Gastroesophageal sphincter (tissue), 4 donors: ENCODE results near the gene SIDT1. TPM values are rescaled to one million over a fixed set of nuclear protein-coding genes. Genes with fewer than 3 reads are reported as not detected.

Source experiments
- ATAC-seq: fragments of 150-250 bp; one replicate; pipeline ENCODE4 v1.9.1; 2016; ENCODE audit warnings: mild to moderate bottlenecking, moderate library complexity
- H3K27ac ChIP-seq, 4 donors: fragments of 200-600 bp; sonication (generic) in 3 of 4; 1 replicate in 3 of 4; 2 replicates in 1 of 4; pipeline ENCODE4 v1.5.1; 2016 to 2019
- H3K27me3 ChIP-seq: fragments of 200-600 bp; sonication (generic); one replicate; pipeline ENCODE4 v1.5.1; 2019
- H3K36me3 ChIP-seq, 2 donors: fragments of 200-600 bp; sonication (generic); one replicate each; pipeline ENCODE4 v1.5.1; 2019; ENCODE audit warnings: control low read depth in 1 of 2
- H3K4me1 ChIP-seq, 3 donors: fragments of 200-600 bp; sonication (generic); 1 replicate in 2 of 3; 2 replicates in 1 of 3; pipeline ENCODE4 v1.5.1; 2016 to 2019; ENCODE audit warnings: control low read depth in 2 of 3
- H3K4me3 ChIP-seq, 2 donors: fragments of 200-600 bp; sonication (generic); one replicate each; pipeline ENCODE4 v1.5.1; 2019; ENCODE audit warnings: mild to moderate bottlenecking in 1 of 2, moderate library complexity in 1 of 2
- H3K9me3 ChIP-seq, 3 donors: fragments of 200-600 bp; sonication (generic); one replicate each; pipeline ENCODE4 v1.5.1; 2017 to 2019; ENCODE audit warnings: control low read depth in 2 of 3
- EP300 ChIP-seq: sonication (generic); formaldehyde crosslinking; IDR thresholded peaks from one replicate; pipeline ENCODE4 v1.6.1; 2017; ENCODE audit warnings: antibody characterized with exemption, mild to moderate bottlenecking
- POLR2A ChIP-seq, 2 donors: fragments of 450-650 bp; IDR thresholded peaks; one replicate each; pipeline ENCODE4 v1.6.1; 2017; ENCODE audit warnings: antibody characterized with exemption in 2 of 2, mild to moderate bottlenecking in 2 of 2, moderate library complexity in 1 of 2
- POLR2AphosphoS5 ChIP-seq: sonication (generic); formaldehyde crosslinking; IDR thresholded peaks from one replicate; pipeline ENCODE4 v1.6.1; 2017; ENCODE audit warnings: antibody characterized with exemption
- WGBS, 2 donors: methylation state at CpG; one replicate each; pipeline ENCODE4 v1.1.5; 2018; ENCODE audit warnings: low coverage in 1 of 2; 5-methylcytosine and 5-hydroxymethylcytosine counted together
- total RNA-seq, 4 donors: library from RNA; depleted of rRNA; stranded (reverse); fragments of >200 nt; gene quantifications; one replicate each; pipeline ENCODE4 v1.1.0, GENCODE V29; 2016
- TF ChIP-seq, protein P1 (sequence below), 4 experiments: fragments of 200-600 bp in 2 of 4; fragments of 450-650 bp in 2 of 4; sonication (generic) in 1 of 4; IDR thresholded peaks; one replicate each; pipeline ENCODE4 v1.5.1; 2017 to 2019; ENCODE audit warnings: antibody characterized with exemption in 4 of 4, mild to moderate bottlenecking in 2 of 4, moderate library complexity in 2 of 4

The SIDT1 gene
- total RNA-seq, 4 donors from 2014 or later = 0.15 to 0.99 (median 0.86) TPM

DNA sequence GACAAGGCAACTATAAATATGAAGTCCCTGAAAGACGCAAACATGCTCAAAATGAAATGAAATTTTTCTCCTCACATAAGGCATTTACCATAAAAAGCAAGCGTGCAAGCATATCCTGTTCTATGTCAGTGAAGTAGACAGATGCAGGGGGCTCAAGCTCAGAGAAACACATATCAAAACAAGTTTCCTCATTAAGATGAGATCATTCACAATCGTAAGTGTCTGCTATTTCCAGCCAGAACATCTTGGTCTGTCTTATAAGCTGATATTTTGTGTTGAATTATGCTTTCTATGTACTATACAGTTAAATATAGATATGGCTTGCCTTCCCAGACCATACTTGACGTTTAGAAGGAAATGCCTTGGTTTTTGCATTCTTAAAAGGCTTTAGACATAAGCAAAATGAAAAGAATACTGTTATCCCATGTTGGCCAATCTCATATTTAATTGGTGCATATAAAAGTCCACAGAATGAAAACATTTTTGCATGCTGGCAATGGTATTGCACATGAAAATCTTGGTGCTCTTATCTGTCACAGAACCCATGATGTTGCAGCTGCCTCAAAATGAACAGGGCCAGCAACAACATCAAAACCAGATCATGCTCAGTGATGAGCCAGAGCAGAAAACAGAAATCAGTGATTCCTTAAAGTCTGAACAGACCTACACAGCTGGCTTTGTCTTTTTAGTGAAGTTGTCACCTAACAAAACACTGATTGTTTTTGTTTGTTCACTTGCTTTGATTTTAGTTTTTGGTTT is 65.4 kb downstream of the SIDT1 start:
- Histone ChIP-seq H3K4me3 (no peak overlapping the region), H3K27ac (no peak overlapping the region), H3K36me3 (no peaks in the 10 kb centered on the region), H3K27me3 (no peaks in the 10 kb centered on the region), H3K4me1 (no peaks in the 10 kb centered on the region), H3K9me3 (no peaks in the 10 kb centered on the region)
- no peak for ATAC-seq
- TF ChIP-seq, protein P1, sequence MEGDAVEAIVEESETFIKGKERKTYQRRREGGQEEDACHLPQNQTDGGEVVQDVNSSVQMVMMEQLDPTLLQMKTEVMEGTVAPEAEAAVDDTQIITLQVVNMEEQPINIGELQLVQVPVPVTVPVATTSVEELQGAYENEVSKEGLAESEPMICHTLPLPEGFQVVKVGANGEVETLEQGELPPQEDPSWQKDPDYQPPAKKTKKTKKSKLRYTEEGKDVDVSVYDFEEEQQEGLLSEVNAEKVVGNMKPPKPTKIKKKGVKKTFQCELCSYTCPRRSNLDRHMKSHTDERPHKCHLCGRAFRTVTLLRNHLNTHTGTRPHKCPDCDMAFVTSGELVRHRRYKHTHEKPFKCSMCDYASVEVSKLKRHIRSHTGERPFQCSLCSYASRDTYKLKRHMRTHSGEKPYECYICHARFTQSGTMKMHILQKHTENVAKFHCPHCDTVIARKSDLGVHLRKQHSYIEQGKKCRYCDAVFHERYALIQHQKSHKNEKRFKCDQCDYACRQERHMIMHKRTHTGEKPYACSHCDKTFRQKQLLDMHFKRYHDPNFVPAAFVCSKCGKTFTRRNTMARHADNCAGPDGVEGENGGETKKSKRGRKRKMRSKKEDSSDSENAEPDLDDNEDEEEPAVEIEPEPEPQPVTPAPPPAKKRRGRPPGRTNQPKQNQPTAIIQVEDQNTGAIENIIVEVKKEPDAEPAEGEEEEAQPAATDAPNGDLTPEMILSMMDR (IDR thresholded peaks at IDR 0.05) = no peak
- no peak for TF ChIP-seq POLR2A (IDR thresholded peaks at IDR 0.05)
- TF ChIP-seq EP300 = no peak
- no peak for TF ChIP-seq POLR2AphosphoS5
- WGBS, 2 donors = 25 to 38% methylated on average over 4 of the region's 4 CpGs

DNA sequence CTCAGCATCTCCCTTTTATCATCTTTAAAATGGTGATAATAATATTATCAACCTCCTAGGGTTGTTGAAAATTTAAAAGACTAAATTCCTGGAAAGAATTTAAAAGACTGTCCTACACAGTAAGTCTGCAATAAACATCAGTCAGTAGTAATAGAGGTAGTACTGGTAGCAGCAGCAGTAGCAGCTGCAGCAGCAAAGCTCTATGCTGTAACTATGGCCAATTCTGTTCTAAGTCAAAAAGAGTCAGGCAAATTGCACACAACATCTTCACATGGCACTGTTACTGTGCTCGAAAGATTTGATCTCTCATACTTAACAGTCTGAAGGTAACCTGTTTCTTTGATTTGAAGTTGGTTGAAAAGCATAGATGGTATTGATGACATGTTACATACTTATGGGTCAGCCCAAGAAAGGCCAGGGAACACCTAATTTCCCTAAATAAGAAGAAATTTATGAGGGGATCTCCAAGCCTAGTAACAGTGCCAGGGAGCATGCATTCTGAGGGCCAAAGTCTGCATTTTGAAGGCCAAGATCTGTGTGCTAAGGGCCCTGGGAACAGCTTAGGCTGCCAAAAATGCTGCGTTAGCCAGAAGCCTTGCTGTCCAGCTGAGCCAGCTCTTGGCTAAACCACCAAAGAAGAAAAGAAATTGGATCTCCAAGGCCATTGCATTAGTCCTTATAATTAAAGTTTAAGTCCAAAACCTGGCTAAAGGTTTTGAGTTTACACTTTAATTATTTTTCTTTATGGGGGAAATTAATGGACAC is 68.2 kb downstream of the SIDT1 start:
- H3K36me3 ChIP-seq = no peaks in the 10 kb centered on the region
- 79 to 82% methylated on average over 2 of the region's 2 CpGs for WGBS, 2 donors
- no peaks in the 10 kb centered on the region for H3K9me3 ChIP-seq
- no peak overlapping the region for H3K27ac ChIP-seq
- no peaks in the 10 kb centered on the region for H3K4me1 ChIP-seq
- no peaks in the 10 kb centered on the region for H3K27me3 ChIP-seq
- no peak for ATAC-seq
- no peak for TF ChIP-seq EP300
- no peak for TF ChIP-seq POLR2A (IDR thresholded peaks at IDR 0.05)
- no peak for TF ChIP-seq POLR2AphosphoS5
- TF ChIP-seq, protein P1 (IDR thresholded peaks at IDR 0.05) = no peak
- H3K4me3 ChIP-seq = no peak overlapping the region

DNA sequence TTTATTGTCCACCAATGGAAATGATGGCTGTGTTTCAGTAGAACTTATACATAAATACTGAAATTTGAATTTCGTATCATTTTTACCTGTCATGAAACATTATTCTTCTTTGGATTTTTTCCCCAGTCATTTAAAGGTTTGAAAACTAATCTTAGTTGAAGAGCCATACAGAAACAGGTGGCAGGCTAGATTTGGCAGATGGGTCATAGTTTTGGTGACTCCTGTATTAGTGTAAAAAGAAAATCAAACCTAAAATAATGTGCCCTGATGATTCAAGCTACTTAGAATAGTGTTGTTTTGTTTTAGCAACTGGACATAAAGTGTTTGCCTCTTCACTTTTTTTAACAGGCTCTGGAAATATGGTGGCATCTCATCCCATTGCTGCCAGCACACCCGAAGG is 68.9 kb downstream of the SIDT1 start:
- Histone ChIP-seq H3K27ac (no peak overlapping the region), H3K4me1 (no peaks in the 10 kb centered on the region), H3K9me3 (no peaks in the 10 kb centered on the region), H3K27me3 (no peaks in the 10 kb centered on the region), H3K4me3 (no peak overlapping the region), H3K36me3 (no peaks in the 10 kb centered on the region)
- 87 to 92% methylated on average over 2 of the region's 2 CpGs for WGBS, 2 donors
- TF ChIP-seq POLR2AphosphoS5 (no peak), EP300 (no peak), POLR2A (IDR thresholded peaks at IDR 0.05) (no peak)
- TF ChIP-seq, protein P1 (IDR thresholded peaks at IDR 0.05) = no peak
- no peak for ATAC-seq

DNA sequence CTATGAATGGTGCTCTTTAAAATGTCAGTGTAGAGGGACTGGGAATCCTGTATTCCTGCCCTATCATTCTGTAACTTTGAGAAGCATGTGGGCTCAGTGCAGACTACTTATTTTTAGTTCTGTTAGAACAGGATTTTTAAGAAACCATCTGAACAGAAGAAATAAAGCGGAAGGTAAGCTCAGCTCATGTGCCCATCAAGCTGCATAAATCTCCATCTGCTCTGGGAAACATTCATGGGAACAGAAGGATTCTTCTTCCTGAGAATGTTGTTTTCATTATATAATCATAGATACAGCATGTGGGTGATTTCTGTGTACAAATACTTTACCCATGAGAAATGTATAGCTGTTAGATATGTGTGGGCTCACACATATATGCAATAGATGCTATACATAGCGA is 69.9 kb downstream of the SIDT1 start:
- ATAC-seq = no peak
- TF ChIP-seq POLR2A (IDR thresholded peaks at IDR 0.05) (no peak), EP300 (no peak), POLR2AphosphoS5 (no peak)
- TF ChIP-seq, protein P1 (IDR thresholded peaks at IDR 0.05) = no peak

DNA sequence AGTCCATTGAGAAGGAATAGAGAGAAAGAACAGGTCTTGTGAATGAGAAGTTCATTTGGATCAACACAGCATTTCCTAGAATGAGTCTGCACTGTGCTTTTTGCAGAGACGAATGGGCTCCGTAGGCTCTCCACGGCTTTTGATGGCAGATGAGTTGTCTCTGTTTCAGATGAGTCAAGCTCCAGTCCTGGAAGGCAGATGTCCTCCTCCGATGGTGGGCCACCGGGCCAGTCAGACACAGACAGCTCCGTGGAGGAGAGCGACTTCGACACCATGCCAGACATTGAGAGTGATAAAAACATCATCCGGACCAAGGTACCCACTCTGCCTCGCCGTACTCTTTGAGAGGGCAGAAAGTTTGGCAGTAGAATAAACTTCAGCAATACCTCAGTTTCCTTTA is 70.5 kb downstream of the SIDT1 start:
- ATAC-seq = no peak
- H3K27me3 ChIP-seq = no peaks in the 10 kb centered on the region
- no peak overlapping the region for H3K4me3 ChIP-seq
- no peaks in the 10 kb centered on the region for H3K4me1 ChIP-seq
- H3K9me3 ChIP-seq = no peaks in the 10 kb centered on the region
- WGBS, 2 donors = 92% methylated on average over 6 to 11 of the region's 11 CpGs
- no peaks in the 10 kb centered on the region for H3K36me3 ChIP-seq
- TF ChIP-seq POLR2A (IDR thresholded peaks at IDR 0.05) = no peak
- TF ChIP-seq POLR2AphosphoS5 = no peak
- TF ChIP-seq, protein P1 (IDR thresholded peaks at IDR 0.05) = no peak
- TF ChIP-seq EP300 = no peak
- no peak overlapping the region for H3K27ac ChIP-seq

More for the DNA sequence above, 69.9 kb downstream of the SIDT1 start:
- H3K27me3 ChIP-seq = no peaks in the 10 kb centered on the region
- WGBS, 2 donors = 96 to 100% methylated on average over 2 of the region's 2 CpGs
- no peaks in the 10 kb centered on the region for H3K36me3 ChIP-seq
- no peak overlapping the region for H3K4me3 ChIP-seq
- H3K4me1 ChIP-seq = no peaks in the 10 kb centered on the region
- H3K27ac ChIP-seq = no peak overlapping the region
- no peaks in the 10 kb centered on the region for H3K9me3 ChIP-seq
